Measurements from ENCODE around the gene KRTAP5-1. TPM values are rescaled to one million over a fixed set of nuclear protein-coding genes. Genes with fewer than 3 reads are reported as not detected.
A peak's percentile ranks its signal among the peaks of the same experiment; 100 is the strongest.

KRTAP5-1 gene
- total RNA-seq, 4 donors from 2014 or later = not detected

GRCh38 chr11:1573903-1574237 lies 11.2 kb downstream of the KRTAP5-1 start:
- DNase-seq = peak in 2 of 3 donors; percentile 46 to 86
- Histone ChIP-seq H3K4me1 (peaks cover 3 to 46% (median 25%) of the 10 kb centered on the region in 4 donors), H3K9me3 (peaks cover 0 to 5% (median 0%) of the 10 kb centered on the region in 4 donors), H3K27ac (peak overlapping the region; percentile 84 to 97 (median 95)), H3K4me3 (peak overlapping the region; percentile 71 to 90 (median 86)), H3K27me3 (no peaks in the 10 kb centered on the region), H3K36me3 (no peaks in the 10 kb centered on the region)
- TF ChIP-seq CTCF (IDR thresholded peaks at IDR 0.05) (no peak), POLR2A (IDR thresholded peaks at IDR 0.05) (peak; percentile 82 to 87)

DNA sequence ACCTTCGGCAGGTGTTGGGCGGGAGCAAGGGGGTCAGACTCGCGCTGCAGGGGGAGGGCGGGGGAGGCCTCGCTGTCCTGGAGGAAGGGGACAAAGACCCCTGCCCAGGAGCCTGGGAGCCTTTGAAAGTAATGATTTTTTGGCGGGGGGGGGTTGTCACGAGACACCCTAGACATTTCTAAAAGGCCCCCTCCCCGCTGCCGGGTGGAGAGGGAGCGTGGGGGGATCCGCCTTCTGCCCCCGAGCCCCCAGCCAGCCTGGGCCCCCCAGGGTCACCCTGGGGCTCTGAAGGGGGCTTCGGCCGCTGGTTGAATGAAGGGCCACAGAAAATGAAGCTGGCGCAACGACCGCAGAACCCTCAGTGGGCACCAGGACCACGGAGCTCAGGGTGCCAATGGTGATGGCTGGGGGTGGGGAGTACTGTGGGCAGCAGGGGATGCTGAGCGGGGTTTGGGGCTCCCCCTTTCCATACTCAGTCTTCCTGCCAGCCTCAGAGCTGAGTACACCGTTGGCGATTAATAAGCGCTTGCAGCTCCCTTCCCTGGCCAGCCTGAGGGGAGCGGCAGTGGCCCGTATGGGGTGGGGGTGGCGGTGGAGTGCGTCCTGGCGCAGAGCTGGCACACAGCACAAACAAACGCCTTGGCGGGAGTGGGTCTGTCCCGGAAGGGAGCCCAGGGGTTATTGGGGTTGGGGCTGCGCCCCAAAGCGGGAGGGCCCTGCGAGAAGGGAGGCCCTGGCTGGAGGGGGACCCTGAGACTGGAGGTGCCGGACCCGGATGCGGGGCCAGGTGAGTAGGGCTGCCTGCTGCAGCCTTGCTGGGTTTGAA lies 11.8 kb downstream of the KRTAP5-1 start:
- peak; percentile 41 to 80 (median 72) for DNase-seq
- H3K36me3 ChIP-seq = no peaks in the 10 kb centered on the region
- no peaks in the 10 kb centered on the region for H3K27me3 ChIP-seq
- peaks cover 6 to 52% (median 25%) of the 10 kb centered on the region in 4 donors for H3K4me1 ChIP-seq
- H3K9me3 ChIP-seq = peaks cover 0 to 3% (median 0%) of the 10 kb centered on the region in 4 donors
- peak in 1 of 6 experiments; percentile 3 for TF ChIP-seq CTCF (IDR thresholded peaks at IDR 0.05)
- TF ChIP-seq POLR2A (IDR thresholded peaks at IDR 0.05) = peak; percentile 5 to 9
- H3K27ac ChIP-seq = peak overlapping the region; percentile 84 to 97 (median 95)
- H3K4me3 ChIP-seq = peak overlapping the region; percentile 71 to 90 (median 86)

DNA sequence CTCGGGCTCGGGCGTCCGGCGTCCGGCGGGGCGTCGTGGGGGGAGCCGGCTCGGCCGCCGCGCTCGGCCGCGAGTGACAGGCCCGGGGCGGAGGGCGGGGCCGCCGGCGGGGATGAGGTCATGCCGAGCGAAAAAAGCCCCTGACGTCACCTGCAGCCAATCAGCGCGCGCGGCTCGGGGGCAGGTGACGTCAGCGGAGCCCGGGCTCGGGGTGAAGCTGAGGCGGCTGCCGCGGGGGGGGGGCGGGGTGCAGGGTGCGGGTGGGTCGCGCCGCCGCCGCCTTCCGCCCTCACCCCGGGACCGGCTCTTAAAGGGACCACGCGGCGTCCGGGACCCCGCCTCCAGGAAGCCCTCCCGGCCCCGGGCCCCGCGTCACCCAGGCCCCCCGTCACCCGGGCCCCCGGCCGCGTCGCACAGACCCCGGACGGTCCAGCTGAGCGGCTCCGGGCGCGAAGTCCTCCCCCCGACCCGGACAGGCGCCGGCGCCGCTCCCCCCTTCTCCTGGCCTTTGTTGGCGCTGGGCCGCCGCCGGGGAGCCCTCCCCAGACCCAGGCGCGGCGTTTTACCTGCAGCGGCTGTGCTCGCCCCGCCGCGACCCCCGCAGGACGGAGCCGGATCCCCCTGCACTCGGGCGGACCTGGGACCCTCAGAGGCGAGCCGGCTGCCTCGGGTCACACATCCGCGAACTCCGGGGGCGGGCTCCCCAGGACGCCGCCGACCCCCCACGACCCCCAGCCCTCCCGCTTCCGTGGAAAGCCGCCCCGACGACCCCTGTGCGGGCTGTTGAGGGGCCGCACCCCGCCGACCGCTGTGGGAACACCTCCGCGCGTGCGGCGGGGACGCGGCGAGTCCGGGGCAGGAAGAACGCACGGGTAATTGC lies 12.6 kb downstream of the KRTAP5-1 start, which contains the start of gene DUSP8:
TSS of gene DUSP8 (minus strand) at position 75 of the 880 bp plus-strand sequence. CDS start 6,445 bp downstream, outside the sequence.
- no peaks in the 10 kb centered on the region for H3K27me3 ChIP-seq
- H3K36me3 ChIP-seq = no peaks in the 10 kb centered on the region
- TF ChIP-seq CTCF (IDR thresholded peaks at IDR 0.05) (no peak), POLR2A (IDR thresholded peaks at IDR 0.05) (peak; percentile 43 to 69)
- peaks cover 6 to 60% (median 25%) of the 10 kb centered on the region in 4 donors for H3K4me1 ChIP-seq
- DNase-seq = peak; percentile 92 to 97 (median 97)
- H3K9me3 ChIP-seq = no peaks in the 10 kb centered on the region
- peak within 1 kb of the TSS; percentile 84 to 97 (median 95) for H3K27ac ChIP-seq
- peak within 1 kb of the TSS; percentile 71 to 90 (median 86) for H3K4me3 ChIP-seq

DNA sequence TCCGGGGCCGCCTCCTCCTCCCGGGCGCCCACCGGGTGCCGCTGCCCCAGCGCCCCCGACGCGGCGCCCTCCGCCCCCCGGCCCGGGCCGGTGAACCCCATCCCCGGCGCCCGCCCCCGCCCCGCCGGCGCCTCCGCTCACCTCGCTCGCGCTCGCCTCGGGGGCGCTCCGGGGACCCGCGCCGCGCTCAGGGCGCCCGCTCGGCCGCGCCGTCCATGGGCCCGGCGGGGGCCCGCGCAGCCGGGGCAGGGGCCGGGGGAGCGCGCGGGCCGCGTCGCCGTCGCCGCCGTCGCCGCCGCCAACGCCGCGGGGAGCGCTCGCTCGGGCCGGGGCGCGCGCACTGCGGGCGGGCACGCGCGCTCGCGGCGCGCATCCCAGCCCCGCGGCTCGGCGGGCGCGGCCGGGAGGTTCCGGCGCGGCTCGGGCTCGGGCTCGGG lies 13.3 kb downstream of the KRTAP5-1 start:
- Histone ChIP-seq H3K4me1 (peaks cover 6 to 67% (median 25%) of the 10 kb centered on the region in 4 donors), H3K36me3 (no peaks in the 10 kb centered on the region), H3K9me3 (no peaks in the 10 kb centered on the region), H3K27ac (peak overlapping the region; percentile 38 to 97 (median 74)), H3K4me3 (peak overlapping the region; percentile 48 to 88 (median 74)), H3K27me3 (no peaks in the 10 kb centered on the region)
- no peak for DNase-seq
- TF ChIP-seq CTCF (IDR thresholded peaks at IDR 0.05) (no peak), POLR2A (IDR thresholded peaks at IDR 0.05) (no peak)

Measured in Peyer's patch (tissue), 4 donors.